ENCODE results near the gene SLC7A1.

DNA sequence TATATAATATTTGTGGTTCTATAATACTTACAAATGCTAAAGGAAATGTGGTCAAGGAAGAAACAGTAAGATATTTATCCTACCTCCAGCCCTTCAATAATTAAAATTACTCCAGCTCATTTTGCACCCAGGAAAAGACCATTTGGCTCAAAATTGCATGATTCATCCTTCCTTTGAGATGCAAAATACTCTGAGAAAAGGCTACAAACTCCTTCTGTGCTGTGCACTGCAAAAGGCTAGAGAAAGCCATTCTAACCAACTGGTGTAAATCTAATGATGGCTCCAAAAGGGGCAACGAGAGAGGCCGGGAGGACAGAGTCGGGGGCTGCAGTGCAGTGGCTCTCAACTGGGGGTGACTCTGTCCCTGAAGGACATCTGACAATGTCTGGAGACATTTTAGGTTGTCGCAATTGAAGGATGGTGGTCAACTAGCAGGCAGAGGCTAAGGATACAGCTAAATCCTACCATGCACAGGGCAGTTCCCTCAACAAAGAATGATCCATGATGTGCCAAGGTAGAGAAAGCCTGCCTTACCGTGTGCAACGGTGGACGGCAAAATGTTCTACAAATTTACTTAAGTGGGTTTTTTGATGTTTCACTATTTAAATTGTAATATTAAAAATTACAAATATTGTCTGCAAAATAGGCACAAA lies 32.6 kb downstream of the SLC7A1 start:
- TF ChIP-seq, protein P1, sequence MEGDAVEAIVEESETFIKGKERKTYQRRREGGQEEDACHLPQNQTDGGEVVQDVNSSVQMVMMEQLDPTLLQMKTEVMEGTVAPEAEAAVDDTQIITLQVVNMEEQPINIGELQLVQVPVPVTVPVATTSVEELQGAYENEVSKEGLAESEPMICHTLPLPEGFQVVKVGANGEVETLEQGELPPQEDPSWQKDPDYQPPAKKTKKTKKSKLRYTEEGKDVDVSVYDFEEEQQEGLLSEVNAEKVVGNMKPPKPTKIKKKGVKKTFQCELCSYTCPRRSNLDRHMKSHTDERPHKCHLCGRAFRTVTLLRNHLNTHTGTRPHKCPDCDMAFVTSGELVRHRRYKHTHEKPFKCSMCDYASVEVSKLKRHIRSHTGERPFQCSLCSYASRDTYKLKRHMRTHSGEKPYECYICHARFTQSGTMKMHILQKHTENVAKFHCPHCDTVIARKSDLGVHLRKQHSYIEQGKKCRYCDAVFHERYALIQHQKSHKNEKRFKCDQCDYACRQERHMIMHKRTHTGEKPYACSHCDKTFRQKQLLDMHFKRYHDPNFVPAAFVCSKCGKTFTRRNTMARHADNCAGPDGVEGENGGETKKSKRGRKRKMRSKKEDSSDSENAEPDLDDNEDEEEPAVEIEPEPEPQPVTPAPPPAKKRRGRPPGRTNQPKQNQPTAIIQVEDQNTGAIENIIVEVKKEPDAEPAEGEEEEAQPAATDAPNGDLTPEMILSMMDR (IDR thresholded peaks at IDR 0.05; ENCODE audit: insufficient read depth, low read length, poor library complexity, severe bottlenecking), result no peak
- no peak for TF ChIP-seq EZH2phosphoT487 (conservative IDR thresholded peaks at IDR 0.05; ENCODE audit: low read length)
